GM19238 (cell line): ENCODE data around the gene MAB21L2.

ENCODE experiments used
- DNase-seq: peaks from one replicate; pipeline ENCODE4 v3.0.0; 2011; ENCODE audit warnings: low spot score; ENCODE audit not compliant: insufficient read length

MAB21L2 gene

GRCh38 chr4:150600812-150601445 is 19.0 kb downstream of the MAB21L2 start:
- DNase-seq, result no peak

DNA sequence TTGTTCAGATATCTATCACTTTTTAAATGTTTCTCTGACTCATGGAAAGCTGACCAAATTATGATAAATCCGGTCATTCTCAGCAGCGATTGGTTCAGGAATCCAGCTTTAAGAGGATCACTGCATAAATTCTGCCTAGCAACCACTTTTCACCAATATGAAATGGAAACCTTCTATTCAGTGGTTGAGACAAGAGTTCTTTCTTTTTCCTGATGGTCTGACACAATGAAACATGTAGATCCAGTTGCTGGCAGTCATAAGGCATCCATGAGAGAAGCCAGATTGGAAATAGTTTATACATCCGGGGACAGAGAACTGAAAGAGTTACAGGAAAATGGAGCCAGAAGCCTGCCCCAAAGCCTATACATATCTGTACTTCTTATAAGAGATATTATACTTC is 27.2 kb downstream of the MAB21L2 start:
- no peak for DNase-seq

- no peak for DNase-seq
These were observed 37.1 kb downstream of the MAB21L2 start for GRCh38 chr4:150619042-150619441.

DNA sequence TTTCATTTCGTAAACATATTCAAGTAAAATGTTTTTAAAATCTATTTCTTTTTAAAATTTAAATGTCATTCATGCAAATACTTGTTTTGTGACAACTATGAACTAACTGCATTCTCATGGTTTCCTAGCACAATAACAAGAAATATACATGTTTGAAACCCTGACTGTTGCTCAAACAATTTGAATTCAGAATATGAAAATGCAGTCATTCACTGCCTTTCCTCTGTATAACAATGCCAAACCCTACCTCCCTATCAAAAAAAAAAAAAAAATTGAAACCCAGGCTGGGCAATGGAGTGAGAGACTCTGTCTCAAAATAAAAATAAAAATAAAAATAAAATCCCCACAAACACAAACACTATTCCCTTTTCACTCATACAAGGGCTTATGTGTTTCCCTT is 42.1 kb downstream of the MAB21L2 start:
- DNase-seq, result no peak

- DNase-seq, result no peak
These were observed 43.1 kb downstream of the MAB21L2 start for GRCh38 chr4:150625033-150625432.

GRCh38 chr4:150628073-150628472 is 46.1 kb downstream of the MAB21L2 start:
- DNase-seq, result no peak

GRCh38 chr4:150632639-150633038 is 50.7 kb downstream of the MAB21L2 start:
- DNase-seq, result no peak
